ENCODE measurements around the gene HOOK2. TPM values are rescaled to one million over a fixed set of nuclear protein-coding genes. Genes with fewer than 3 reads are reported as not detected.

HOOK2 gene
- total and polyA plus RNA-seq, 9 of the 15 experiments (the other 6 are each of a cell fraction or from before 2014, with no cell fraction given) = 1.3 to 17.2 (median 9.9) TPM

- POLR2A ChIA-PET = interaction anchor here (0.6 to 2.2 kb wide), 14 partner anchors 9 to 416 kb away, joined by 3 to 10 read pairs (median 4); partner anchors contain the start of genes JUNB and TNPO2
- H3K9me1 ChIP-seq (ENCODE audit: control insufficient read depth, insufficient read depth, low read length) = no peaks in the 10 kb centered on the region
- H3K79me2 ChIP-seq (ENCODE audit: control insufficient read depth, insufficient read depth, low read length) = peaks cover 49% of the 10 kb centered on the region
- no peaks in the 10 kb centered on the region for H3K9me3 ChIP-seq (replicated peaks; ENCODE audit: control insufficient read depth, insufficient read depth, low read depth, low read length)
- H3K4me1 ChIP-seq (replicated peaks in 1 of 2; ENCODE audit: control insufficient read depth in 2 of 2, insufficient read depth in 2 of 2, low read length in 2 of 2) = peaks cover 11 to 25% of the 10 kb centered on the region in 2 experiments
- ATAC-seq (peak; percentile 92), DNase-seq (ENCODE audit: extremely low read depth in 1 of 4, low spot score in 3 of 4) (peak; percentile 86 to 98 (median 92)), FAIRE-seq (peak; percentile 100)
- in situ Hi-C loops (cut with MboI) (no loop called here), intact Hi-C loops (cut with micrococcal nuclease) (loop anchor here (1.0 kb wide), 1 partner anchor 21 kb away; no protein-coding TSS in a partner anchor)
- peaks cover 11% of the 10 kb centered on the region for H4K20me1 ChIP-seq (replicated peaks; ENCODE audit: control insufficient read depth, insufficient read depth, low read length)
- CTCF ChIA-PET (ENCODE audit: low intra/inter-chr PET ratio) = no interaction called here
- BruUV-seq (replicated peaks) = no TSS peak
- peak within 1 kb of the TSS; percentile 94 for H2AFZ ChIP-seq (ENCODE audit: low read depth, low read length)
- peak within 1 kb of the TSS; percentile 63 for H3K4me3 ChIP-seq
- H3K36me3 ChIP-seq (ENCODE audit: control insufficient read depth, insufficient read depth, low read length) = peaks cover 34% of the 10 kb centered on the region
- H3K27ac ChIP-seq (ENCODE audit: extremely low read depth, low read depth, low read length) = peak within 1 kb of the TSS; percentile 97
- under 1% methylated on average over 25 of the region's 29 CpGs for WGBS (ENCODE audit: insufficient coverage, low coverage, missing lambda C conversion rate)
- H3K27me3 ChIP-seq (ENCODE audit: control insufficient read depth in 2 of 2, insufficient read depth in 2 of 2, low read length in 2 of 2) = no peaks in the 10 kb centered on the region
- peak within 1 kb of the TSS; percentile 90 to 93 for H3K9ac ChIP-seq (ENCODE audit: insufficient read depth in 1 of 2, low read depth in 2 of 2, low read length in 2 of 2)
- peak within 1 kb of the TSS; percentile 99 for H3K4me2 ChIP-seq (ENCODE audit: insufficient read depth, low read length)
- TF ChIP-seq LARP7 (IDR thresholded peaks at IDR 0.05) (no peak), FOS (IDR thresholded peaks at IDR 0.05; ENCODE audit: extremely low read depth, insufficient read length) (peak; percentile 94), SOX6 (IDR thresholded peaks at IDR 0.05) (no peak), CC2D1A (IDR thresholded peaks at IDR 0.05) (0 out of 2 replicates have a peak, but pooled peaks have one; percentile 16), CREB3L1 (IDR thresholded peaks at IDR 0.05; ENCODE audit: borderline replicate concordance, low read depth) (no peak), SMARCE1 (IDR thresholded peaks at IDR 0.05) (0 out of 2 replicates have a peak, but pooled peaks have one; percentile 24), ILF3 (IDR thresholded peaks at IDR 0.05; ENCODE audit: borderline replicate concordance) (peak; percentile 69; the same call in 1 of the 2 replicates), TAF7 (tag; IDR thresholded peaks at IDR 0.05) (peak; percentile 94), SREBF1 (IDR thresholded peaks at IDR 0.05; ENCODE audit: borderline replicate concordance, low read depth, low read length) (peak; percentile 76; the same call in 1 of the 2 replicates), HLTF (IDR thresholded peaks at IDR 0.05) (no peak), ZNF318 (IDR thresholded peaks at IDR 0.05; ENCODE audit: borderline replicate concordance in 1 of 2, low read depth in 1 of 2) (0 out of 4 replicates have a peak, but pooled peaks of 1 of the 2 experiments have one; percentile 48)
These were observed 38.1 kb downstream of the HOOK2 start, which contains the start of gene GET3 for GRCh38 chr19:12736995-12737834. GET3 (plus strand) TSS chr19:12737497; CDS start chr19:12737506, 9 bp downstream.
